Stimulated activated CD8-positive, alpha-beta memory T cell treated with anti-CD3 and anti-CD28 coated beads, Interleukin-7, amount 100 ng/mL, for 4 hours (primary cell): Measurements from ENCODE around the gene MYH11.
"Not testable (repeated sequence)": the region's sequence is repeated elsewhere in the genome, so short reads cannot be mapped to it uniquely, and the experiment has no call there.

ENCODE experiments used
- DNase-seq, 2 donors: peaks; one replicate each; pipeline ENCODE4 v3.0.0-alpha.2; 2020; ENCODE audit warnings: low read depth in 2 of 2

MYH11 gene

DNA sequence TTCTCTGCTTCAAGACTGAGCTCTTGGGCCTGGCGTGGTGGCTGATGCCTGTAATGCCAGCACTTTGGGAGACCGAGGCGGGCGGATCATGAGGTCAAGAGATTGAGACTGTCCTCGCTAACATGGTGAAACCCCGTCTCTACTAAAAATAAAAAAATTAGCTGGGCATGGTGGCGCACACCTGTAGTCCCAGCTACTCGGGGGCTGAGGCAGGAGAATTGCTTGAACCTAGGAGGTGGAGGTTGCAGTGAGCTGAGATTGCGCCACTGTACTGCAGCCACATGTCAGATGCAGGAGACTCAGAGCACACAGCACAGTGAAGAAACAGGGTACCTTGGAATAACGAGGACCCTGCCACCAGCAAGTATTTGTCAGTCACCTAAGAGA lies 184.7 kb downstream of the MYH11 start:
- DNase-seq = not testable (repeated sequence)

DNA sequence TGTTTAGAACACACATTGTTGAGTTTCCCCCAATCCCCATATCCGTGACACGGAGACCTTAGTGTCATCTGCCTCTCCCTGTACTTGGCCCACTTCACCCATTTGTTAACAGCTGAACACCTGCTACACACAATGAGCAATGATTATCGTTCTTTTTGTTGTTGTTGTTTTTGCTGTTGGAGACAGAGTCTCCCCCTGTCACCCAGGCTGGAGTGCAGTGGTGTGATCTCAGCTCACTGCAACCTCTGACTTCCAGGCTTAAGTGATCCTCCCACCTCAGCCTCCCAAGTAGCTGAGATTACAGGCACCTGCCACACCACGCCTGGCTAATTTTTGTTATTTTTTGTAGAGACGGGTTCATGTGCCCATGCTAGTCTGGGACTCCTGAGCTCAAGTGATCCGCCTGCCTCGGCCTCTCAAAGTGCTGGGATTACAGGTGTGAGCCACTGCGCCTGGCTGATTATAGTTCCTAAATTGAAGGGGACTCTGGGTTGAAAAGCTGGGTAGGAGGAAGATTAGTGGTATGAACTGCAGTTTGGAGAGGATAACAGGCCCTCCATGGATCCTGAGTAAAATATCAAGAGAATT lies 185.2 kb downstream of the MYH11 start:
- no peak for DNase-seq

GRCh38 chr16:15667091-15667742 lies 189.6 kb downstream of the MYH11 start:
- no peak for DNase-seq

DNA sequence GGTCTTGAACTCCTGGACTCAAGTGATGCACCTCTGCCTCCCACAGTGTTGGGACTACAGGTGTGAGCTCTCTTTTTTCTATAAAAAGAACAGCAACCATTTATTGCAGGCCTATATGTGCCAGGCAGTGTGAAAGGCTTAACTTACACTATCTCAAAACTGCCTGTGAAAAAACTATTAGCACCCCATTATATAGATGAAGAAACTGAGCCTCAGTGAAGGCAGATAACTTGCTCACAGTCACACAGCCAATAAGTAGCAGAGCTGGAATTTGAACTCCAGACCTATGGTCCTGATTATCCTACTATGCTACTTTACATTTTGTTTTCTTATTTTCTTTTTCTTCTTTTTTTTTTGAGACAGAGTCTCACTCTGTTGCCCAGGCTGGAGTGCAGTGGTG lies 191.7 kb downstream of the MYH11 start:
- DNase-seq = no peak

DNA sequence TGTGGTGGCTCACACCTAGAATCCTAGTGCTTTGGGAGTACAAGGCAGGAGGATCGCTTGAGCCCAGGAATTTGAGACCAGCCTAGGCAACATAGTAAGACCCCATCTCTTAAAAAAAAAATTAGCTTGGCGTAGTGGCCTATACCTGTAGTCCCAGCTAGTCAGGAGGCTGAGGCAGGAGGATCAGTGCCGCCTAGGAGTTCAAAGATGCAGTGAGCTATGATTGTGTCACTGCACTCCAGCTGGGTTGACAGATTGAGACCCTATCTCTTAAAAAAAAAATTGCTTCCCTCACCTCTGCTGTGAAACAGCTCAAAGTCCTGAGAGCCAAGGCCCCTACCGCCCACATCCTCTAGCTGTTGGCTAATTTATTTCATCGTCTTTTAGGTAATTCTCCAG lies 196.6 kb downstream of the MYH11 start:
- no peak for DNase-seq

DNA sequence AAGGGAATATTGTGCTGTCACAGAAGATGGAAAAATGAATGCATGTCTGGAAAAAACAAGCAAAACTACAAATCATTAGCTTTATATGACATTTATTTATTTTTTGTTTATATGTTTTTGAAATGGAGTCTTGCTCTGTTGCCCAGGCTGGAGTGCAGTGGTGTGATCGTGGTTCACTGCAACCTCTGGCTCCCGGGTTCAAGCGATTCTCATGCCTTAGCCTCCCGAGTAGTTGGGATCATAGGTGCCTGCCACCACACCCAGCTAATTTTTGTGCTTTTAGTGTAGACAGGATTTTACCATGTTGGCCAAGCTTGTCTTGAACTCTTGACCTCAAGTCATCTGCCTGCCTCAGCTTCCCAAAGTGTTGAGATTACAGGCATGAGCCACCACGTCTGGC lies 198.3 kb downstream of the MYH11 start:
- DNase-seq = no peak

DNA sequence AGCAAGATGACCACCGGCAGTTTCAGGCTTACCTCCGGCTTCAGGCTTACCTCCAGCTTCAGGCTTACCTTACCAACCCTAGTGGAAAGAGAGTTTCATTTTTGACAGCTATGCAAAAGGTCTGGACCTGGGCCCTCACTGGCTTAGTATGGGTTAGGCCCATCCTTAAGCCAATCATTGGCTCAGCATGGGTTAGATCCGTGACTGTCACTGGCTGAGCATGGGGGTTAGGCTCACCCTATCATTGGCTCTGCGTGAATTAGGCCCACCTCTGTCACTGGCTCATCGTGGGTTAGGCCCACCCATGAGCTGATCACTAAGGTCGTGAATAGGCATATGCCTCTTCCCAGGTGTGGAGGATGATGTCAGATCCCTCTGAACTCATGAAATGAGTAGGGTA lies 198.7 kb downstream of the MYH11 start:
- DNase-seq = no peak

- not testable (repeated sequence) for DNase-seq
Observed at GRCh38 chr16:15655561-15655960, 201.3 kb downstream of the MYH11 start.

- DNase-seq = no peak
Observed at GRCh38 chr16:15654591-15654990, 202.2 kb downstream of the MYH11 start.

GRCh38 chr16:15653227-15653626 lies 203.6 kb downstream of the MYH11 start:
- DNase-seq = no peak
